AG04450 (cell line): Measurements from ENCODE around the gene CFAP99. TPM values are rescaled to one million over a fixed set of nuclear protein-coding genes. Genes with fewer than 3 reads are reported as not detected.

Experiments
- CTCF ChIA-PET: fragments of 300-600, 350-600 bp; formaldehyde crosslinking; extraction: SDS; loops from one replicate; lab custom pipeline; 2022; ENCODE audit warnings: antibody characterized with exemption, inconsistent platforms; lab: Charles Lee
- POLR2A ChIA-PET: fragments of 350-600 bp; formaldehyde crosslinking; extraction: SDS; loops from one replicate; lab custom pipeline; 2021; ENCODE audit warnings: antibody characterized with exemption, inconsistent platforms; lab: Yijun Ruan, JAX
- DNase-seq: peaks from one replicate; pipeline ENCODE4 v3.0.0-alpha.2; 2011; ENCODE audit warnings: low read depth, low spot score
- H3K27ac ChIP-seq: one replicate; pipeline ENCODE4 v1.5.1; 2012; ENCODE audit warnings: low read depth, low read length, control low read depth
- H3K27me3 ChIP-seq: one replicate; pipeline ENCODE4 v1.6.0; 2012; ENCODE audit warnings: low read length; ENCODE audit not compliant: control insufficient read depth, insufficient read depth
- H3K4me3 ChIP-seq: 2 replicates; pipeline ENCODE4 v1.5.1; 2011; ENCODE audit warnings: mild to moderate bottlenecking, low read depth, low read length, control low read depth
- H3K9me3 ChIP-seq: 2 replicates; pipeline ENCODE4 v1.5.1; 2012; ENCODE audit warnings: low read length; ENCODE audit not compliant: control insufficient read depth, insufficient read depth
- polyA plus RNA-seq: library from polyadenylated mRNA; depleted of rRNA; stranded (reverse); fragments of >200 nt; gene quantifications from 2 replicates; pipeline ENCODE4 v1.2.3, GENCODE V29; 2011
- TF ChIP-seq, protein P1 (sequence below): IDR thresholded peaks from 2 replicates; pipeline ENCODE4 v1.5.1; 2011; ENCODE audit warnings: low read depth, low read length, control low read depth, inconsistent platforms

CFAP99 gene
- polyA plus RNA-seq, 1 experiment, result not detected

GRCh38 chr4:2417226-2417764 lies 1.5 kb upstream of the CFAP99 start:
- TF ChIP-seq, protein P1, sequence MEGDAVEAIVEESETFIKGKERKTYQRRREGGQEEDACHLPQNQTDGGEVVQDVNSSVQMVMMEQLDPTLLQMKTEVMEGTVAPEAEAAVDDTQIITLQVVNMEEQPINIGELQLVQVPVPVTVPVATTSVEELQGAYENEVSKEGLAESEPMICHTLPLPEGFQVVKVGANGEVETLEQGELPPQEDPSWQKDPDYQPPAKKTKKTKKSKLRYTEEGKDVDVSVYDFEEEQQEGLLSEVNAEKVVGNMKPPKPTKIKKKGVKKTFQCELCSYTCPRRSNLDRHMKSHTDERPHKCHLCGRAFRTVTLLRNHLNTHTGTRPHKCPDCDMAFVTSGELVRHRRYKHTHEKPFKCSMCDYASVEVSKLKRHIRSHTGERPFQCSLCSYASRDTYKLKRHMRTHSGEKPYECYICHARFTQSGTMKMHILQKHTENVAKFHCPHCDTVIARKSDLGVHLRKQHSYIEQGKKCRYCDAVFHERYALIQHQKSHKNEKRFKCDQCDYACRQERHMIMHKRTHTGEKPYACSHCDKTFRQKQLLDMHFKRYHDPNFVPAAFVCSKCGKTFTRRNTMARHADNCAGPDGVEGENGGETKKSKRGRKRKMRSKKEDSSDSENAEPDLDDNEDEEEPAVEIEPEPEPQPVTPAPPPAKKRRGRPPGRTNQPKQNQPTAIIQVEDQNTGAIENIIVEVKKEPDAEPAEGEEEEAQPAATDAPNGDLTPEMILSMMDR, result no peak
- ChIA-PET POLR2A (no interaction called here), CTCF (no interaction called here)
- DNase-seq, result no peak
- Histone ChIP-seq H3K27me3 (peaks cover 65% of the 10 kb centered on the region), H3K27ac (no peak overlapping the region), H3K9me3 (no peaks in the 10 kb centered on the region), H3K4me3 (no peak overlapping the region; the same call in 1 of the 2 replicates)

- Histone ChIP-seq H3K27ac (no peak within 1 kb of the TSS), H3K4me3 (peak within 1 kb of the TSS; percentile 60), H3K9me3 (no peaks in the 10 kb centered on the region; the same call in 1 of the 2 replicates), H3K27me3 (peaks cover 71% of the 10 kb centered on the region)
- DNase-seq, result no peak
- ChIA-PET POLR2A (interaction anchor here (1.0 kb wide), 1 partner anchor 51 kb away, joined by 3 read pairs; the partner anchor contains the start of gene RNF4), CTCF (no interaction called here)
- TF ChIP-seq, protein P1, result no peak
Measured at GRCh38 chr4:2417765-2418649, 748 bp upstream of the CFAP99 start, which contains the start of gene ZFYVE28. ZFYVE28 (minus strand) TSS chr4:2418645; CDS start chr4:2418323, 322 bp downstream.

- ChIA-PET POLR2A (no interaction called here), CTCF (no interaction called here)
- DNase-seq, result no peak
- TF ChIP-seq, protein P1, result no peak
- Histone ChIP-seq H3K27ac (no peak overlapping the region), H3K4me3 (no peak overlapping the region), H3K27me3 (peaks cover 65% of the 10 kb centered on the region), H3K9me3 (no peaks in the 10 kb centered on the region; the same call in 1 of the 2 replicates)
Measured at GRCh38 chr4:2419814-2420213, 1.1 kb downstream of the CFAP99 start.

DNA sequence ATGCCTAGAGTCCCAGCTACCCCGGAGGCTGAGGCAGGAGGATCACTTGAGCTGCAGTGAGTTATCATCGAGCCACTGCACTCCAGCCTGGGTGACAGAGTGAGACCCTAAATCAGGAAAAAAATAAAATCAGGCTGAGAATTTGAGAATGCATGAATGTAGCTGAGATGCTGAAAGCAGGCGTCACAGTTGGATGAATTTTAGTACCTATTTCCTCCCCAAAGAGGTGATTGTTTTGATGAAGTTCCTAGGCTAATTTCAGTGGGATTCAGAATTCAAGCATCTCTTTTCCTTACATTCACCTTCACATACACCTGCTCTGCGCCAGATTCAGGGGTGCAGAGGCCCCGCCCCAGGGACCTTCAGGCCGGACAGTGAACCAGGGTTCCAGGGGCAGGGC lies 3.2 kb downstream of the CFAP99 start:
- TF ChIP-seq, protein P1, result no peak
- DNase-seq, result no peak
- Histone ChIP-seq H3K27me3 (peaks cover 52% of the 10 kb centered on the region), H3K9me3 (no peaks in the 10 kb centered on the region; the same call in 1 of the 2 replicates), H3K27ac (no peak overlapping the region), H3K4me3 (no peak overlapping the region)
- POLR2A ChIA-PET, result no interaction called here
- CTCF ChIA-PET, result no interaction called here

- Histone ChIP-seq H3K27ac (no peak overlapping the region), H3K27me3 (peaks cover 45% of the 10 kb centered on the region), H3K9me3 (no peaks in the 10 kb centered on the region; the same call in 1 of the 2 replicates), H3K4me3 (no peak overlapping the region)
- POLR2A ChIA-PET, result no interaction called here
- CTCF ChIA-PET, result interaction anchor here (1.0 kb wide), 1 partner anchor 10 kb away, joined by 3 read pairs; no protein-coding TSS in a partner anchor
- DNase-seq, result no peak
- TF ChIP-seq, protein P1, result no peak
Measured at GRCh38 chr4:2423066-2423465, 4.3 kb downstream of the CFAP99 start.
